GM19025 (cell line): ENCODE results near the gene RPL29.

ENCODE experiments used
- ATAC-seq: cut with Tn5 transposase; IDR thresholded peaks from one replicate; pipeline ENCODE4 v1.9.1; 2021; ENCODE audit warnings: mild to moderate bottlenecking, low read depth, moderate library complexity; ENCODE audit not compliant: unreplicated experiment

RPL29 gene

GRCh38 chr3:51985063-51985462, 10.6 kb downstream of the RPL29 start:
- no peak for ATAC-seq

DNA sequence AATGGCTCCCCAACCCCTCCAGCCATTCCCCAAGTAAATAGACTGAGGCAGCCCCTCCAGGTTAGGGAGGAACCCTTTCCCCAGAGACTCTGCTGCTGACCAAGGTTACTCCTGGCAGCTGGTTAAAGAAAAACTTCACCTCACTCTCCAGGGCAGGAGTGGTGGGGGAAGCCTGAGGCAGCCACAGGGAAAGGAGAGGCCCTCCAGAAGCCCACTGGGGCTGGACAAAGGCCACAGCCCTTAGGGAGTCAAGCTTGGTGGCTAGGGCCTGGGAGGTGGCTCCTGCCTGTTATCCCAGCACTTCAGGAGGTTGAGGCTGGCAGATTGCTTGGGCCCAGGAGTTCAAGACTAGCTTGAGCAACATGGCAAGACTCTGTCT, 11.4 kb downstream of the RPL29 start:
- no peak for ATAC-seq

- ATAC-seq, result no peak
These were observed 12.0 kb downstream of the RPL29 start for GRCh38 chr3:51983578-51984268.

DNA sequence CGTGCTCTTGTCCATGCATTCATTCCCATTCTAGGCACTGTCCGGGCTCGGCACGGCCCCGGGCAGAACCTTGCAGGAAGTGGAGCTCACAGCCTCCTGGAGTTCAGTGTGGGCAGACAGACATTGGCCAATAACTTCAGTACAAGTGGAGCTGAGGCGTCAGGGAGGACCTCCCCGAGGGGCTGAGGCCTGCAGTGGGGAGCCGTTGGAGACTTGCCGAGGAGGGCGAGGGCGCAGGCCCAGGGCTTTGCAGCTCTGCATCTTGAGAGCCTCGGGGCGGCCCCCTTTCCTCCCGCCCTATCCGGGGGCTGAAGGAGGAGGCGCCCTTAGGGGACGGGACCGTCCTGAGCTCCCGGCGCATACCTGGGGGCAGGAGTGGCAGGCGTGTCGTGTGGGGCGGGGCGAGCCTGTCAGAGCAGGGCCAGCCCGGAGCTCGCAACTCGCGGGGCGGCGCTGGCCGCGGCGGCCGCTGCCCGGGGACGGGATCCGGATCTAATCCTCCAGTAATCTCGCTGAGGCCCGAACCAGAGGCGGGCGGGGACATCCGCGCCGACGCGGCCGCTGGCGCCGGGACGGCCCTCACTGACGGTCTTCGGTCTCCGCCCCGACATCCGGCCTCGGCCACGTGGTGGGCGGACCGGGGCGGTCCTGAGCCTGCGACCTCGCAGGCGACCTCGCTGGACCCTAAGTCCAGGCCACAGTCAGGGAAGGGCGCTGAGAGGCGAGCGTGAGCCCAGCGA, 12.7 kb downstream of the RPL29 start, which contains the start of gene ACY1:
Gene ACY1, plus strand, starts transcription at position 698 of the 740 bp plus-strand sequence. CDS start 530 bp downstream, outside the sequence.
- ATAC-seq, result peak; percentile 77

- ATAC-seq, result peak; percentile 35
These were observed 13.3 kb downstream of the RPL29 start for GRCh38 chr3:51982352-51982837.

GRCh38 chr3:51980253-51980652, 15.4 kb downstream of the RPL29 start:
- no peak for ATAC-seq

DNA sequence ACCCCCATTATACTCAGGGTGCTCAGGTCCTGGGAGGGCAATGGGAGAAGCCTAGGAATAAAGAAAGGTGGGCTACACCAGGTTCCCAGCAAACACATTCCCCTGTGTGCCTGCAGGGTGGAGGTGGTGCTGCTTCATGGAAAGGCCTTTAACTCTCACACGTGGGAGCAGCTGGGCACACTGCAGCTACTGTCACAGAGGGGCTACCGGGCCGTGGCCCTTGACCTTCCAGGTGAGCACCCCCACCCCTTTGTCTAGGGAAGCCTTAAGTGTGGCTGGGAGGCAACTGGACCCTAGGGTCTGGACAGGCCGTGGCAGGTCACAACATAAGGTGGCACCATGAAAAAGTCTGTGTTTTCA, 17.6 kb downstream of the RPL29 start:
- no peak for ATAC-seq

DNA sequence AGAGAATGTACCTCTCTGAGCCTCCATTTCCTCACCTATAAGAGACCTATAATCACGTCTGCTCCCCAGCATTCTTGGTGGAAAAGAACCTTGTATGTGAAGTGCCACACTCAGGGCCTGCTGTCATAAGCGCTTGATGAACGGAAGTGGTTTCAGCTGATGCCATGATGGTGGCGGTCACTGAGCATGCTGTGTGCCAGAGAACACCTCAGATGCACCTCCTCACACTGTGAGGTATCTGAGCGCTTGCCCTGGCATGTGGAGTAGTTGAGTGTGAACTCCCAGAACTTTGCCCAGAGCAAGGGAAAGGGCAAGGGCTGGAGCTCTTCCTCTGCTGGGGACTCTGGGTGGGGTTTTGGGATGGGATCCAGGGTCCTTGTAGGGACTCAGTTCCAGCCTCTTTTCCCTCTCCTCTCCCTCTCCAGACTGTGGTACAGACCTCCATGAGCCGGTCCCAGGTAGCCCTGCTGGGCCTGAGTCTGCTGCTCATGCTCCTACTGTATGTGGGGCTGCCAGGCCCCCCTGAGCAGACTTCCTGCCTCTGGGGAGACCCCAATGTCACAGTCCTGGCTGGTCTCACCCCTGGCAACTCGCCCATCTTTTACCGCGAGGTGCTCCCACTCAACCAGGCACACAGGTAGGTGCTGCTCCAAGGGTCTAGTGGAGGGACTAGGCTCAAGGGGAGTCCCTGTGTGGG, 18.1 kb downstream of the RPL29 start:
- ATAC-seq, result no peak

DNA sequence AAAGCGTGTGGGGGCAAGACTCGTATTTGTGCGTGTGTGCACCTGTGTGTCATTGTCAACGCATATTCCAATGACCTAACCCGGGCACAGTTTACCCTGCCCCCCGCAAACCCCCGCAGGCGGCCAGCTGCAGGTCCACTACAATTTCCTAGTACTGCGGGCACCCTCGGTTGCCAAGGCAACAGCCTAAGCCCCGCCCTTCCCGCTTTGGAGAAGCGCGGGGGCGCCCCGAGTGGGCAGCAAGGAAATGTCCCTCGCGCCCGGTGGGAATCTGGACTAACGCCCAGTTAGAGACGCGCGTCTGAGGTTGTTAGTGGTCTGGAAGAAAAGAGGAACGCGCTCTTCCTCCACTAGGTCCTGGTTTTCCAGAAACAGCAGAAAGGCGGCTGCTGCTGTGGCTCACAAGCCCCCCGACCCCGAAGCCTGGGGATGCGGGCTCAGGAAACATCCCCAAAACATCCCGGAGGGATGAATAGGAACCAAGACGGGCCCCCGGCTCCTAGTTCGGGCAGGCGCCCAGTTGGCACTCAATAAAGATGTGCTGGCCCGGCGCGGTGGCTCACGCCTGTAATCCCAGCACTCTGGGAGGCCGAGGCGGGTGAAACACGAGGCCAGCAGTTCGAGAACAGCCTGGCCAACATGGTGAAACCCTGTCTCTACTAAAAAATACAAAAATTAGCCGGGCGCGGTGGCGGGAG, 19.7 kb downstream of the RPL29 start:
- ATAC-seq, result no peak

DNA sequence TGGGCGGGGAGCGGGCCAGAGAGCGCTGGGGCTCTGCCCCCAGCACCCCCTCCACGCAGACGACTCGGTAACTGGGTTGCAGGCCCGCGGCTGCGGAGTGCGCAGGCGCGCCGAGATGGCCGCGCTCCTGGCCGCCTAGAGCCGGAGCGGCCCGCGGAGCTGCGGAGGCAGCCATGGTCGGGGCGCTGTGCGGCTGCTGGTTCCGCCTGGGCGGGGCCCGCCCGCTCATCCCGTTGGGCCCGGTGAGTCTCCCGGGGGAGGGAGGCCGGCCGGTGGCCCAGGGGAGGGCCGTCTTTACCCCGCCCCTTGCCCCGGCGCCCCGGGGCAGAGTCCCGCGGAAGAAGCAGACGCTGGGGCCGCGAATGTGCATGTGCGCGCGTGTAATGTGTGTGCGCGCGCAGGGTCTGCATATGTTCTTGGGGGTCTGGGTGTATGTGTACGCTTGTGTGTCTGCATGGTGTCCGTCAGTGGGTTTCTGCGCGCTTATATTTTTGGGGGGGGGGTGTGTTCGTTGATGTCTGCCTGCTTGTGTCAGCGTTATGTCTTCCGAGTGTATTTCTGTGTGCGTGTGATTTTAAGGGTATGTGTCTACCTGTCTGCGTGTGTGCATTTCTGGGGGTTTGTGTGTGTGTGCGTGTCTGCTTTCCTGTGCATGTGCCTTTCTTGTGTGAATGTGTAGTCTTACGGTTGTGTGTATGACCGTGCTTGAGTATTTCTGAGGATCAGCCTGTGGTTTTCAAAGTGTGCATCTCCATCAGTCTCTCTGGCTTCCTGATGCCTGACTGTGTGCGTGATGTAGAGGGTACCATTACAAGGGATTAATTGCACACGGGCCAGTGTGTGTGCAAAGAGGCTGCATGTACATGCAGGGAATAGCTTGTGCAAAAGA, 20.5 kb downstream of the RPL29 start, which contains the start of gene ABHD14A:
Gene ABHD14A, plus strand, starts transcription at position 102 of the 889 bp plus-strand sequence. Its CDS starts 72 bp downstream, at position 174.
- ATAC-seq, result peak; percentile 57

GRCh38 chr3:51974277-51974962, 21.3 kb downstream of the RPL29 start:
- ATAC-seq, result no peak

DNA sequence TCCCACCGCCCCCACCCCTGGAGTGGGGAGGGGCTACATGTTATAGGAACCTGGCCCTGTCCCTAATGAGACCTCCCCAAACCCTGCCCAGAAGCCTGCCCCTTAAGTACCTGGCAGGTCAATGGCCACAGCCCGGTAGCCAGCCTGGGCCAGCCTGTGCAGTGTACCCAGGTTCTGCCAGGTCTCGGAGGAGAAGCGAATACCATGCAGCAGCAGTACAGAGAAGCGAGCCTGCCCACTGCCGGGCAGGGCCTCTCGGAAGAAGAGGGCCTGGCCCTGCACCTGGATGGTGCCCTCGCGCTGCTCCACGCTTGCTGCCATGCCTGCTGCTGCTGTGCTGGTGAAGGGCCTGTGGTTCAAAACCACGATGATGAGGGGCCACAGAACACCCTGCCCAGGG, 24.3 kb downstream of the RPL29 start:
- ATAC-seq, result no peak

DNA sequence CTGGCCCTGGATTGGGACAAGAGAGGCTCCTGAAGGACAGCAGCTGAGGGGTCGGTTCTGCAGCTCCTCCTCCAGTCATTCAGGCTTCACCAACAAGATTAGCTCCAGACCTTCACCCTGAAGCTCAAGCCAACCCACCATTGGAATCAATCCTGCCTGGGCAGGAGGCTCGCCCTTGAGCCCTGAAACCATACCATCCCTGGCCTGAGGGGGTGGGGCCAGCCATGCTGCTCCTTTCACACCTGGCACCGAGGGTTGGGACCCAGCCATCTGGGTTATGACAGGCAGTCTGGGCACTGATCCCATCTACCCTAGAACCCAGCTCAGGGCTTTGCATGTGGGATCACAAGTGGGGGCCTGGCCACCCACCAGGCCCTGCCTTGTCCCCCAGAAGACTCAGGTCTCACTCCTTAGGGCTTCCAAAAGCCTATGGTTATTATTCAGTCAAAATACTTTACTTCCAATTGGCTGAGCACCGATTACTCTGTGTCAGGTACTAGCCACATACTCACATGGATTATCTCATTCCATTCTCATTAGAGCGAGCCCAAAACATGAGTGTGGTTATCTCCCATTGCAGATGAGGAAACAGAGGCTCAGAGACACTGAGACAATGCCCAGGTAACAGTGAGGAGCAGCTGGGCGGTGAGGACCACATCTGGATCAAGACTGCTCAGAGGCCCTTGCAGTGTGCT, 24.9 kb downstream of the RPL29 start:
- no peak for ATAC-seq

DNA sequence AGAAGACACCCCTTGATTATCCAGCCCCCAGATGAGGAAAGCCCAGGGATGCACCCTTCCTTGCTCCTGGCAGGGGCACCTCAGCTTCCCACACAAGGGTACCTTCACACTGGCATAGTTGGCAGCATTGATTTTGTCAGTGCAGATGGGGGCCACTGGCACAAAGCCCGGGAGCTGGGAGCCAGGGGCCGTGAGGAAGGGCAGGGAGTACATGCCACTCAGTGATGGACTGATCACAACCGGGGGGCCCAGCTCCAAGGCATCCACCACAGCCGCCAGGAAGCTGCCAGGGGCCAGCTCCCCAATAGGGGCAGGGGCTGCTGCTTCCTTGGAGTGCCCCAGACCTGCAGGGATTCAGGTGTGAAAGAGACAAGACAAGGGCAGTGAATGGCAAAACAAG, 25.9 kb downstream of the RPL29 start:
- ATAC-seq, result no peak

DNA sequence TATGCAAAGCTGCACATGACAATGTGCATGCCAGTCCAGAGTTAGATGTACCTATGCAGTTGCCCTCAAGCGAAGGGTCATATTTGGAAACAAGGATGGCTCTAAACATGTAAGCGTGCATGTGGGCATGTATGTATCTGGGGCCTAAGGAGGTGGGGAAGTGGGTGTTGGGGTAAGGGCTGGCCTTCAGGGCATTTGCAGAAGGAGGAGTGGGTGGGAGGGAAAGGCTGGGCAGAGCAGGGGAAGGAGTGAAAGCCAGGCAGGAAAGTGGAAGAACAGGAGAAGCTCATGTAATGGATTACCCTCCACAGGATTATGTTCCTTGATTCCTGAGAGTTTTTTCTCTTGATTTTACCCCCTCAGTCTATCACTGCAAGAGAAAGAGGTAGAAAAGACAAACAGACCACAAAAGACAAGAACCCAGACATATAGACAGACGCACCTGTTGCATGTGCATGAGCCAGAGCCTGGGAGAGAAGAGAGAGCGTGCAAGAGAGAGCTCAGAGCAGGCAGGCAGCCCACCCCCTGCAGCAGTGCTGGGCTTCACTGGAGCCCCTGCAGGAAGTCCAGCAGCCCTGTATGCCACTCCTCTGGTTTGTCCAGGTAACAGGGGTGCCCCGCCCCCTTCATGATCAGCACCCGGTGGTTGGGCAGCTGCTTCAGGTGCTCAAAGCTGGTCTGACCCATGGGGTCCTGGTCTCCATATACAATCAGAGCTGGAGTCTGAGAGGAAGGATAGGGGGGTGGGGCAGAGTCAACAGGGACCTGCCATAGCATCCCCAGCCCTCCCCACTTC, 26.6 kb downstream of the RPL29 start:
- ATAC-seq, result no peak

DNA sequence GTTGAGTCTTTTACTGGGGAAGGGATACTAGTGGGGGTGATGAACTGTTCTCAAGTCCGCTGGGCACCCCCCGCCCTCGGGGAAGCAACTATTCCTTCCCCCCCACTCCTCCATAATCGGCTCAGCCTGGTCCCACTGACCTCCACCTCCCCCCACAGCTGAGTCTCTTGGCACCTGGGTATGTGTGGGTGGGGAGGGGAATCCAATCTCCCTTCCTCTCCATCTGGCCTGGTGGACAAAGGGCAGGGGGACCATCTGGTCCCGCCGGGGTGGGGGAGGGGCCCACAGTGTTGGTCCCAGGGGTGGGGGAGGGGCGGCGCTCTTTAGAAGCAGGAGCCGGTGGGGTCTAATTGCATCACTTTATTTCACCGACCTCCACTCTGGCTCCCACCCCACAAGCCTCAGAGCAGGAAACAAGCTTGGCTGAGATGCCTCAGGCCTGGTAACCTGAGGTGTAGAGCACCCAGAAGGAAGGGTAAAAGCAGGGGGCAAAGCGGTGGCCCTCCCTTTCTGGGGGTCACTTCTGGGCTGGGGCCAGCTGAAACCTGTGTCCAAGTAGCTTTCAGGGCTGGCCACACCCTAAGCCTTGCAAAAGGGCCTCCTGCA, 27.4 kb downstream of the RPL29 start:
- ATAC-seq, result no peak
